ENCODE data around the gene PER2.

The PER2 gene

DNA sequence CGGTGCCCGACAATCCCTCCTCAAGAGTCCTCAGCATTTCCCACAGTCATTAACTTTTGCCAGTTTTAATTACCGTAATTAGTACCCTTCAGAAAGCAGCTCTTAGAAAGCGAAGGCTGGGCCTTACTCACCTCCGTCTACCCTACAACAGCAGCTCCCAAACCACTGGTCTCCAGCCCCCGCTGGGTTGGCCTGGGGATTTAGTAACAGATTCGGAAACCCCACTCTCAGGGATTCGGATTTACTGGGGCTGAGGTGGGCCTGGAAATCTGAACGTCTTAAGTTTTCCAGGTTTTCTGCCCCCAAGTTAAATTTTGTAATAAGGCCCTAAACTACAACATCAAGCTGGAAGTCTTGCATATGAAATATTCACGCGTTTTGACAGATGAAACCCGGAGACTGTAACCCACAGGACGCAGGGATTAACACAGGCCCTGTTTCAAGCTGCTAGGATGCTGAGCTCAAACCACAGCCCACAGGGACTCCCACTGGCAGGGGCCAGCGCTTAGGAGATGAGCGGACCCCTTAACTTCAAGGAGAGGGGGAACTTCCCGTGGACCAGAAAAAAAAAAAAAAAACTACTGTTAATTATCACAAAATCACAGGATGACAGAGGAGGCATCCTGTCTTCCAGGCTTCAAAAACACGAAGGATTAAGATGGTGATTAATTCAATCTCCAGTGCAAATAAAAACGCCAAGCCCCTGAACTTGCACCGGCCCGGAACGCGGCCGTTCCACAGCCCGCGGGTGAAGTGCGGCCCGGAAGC, 85.9 kb downstream of the PER2 start:
- Mint-ChIP-seq H3K9me3 (no peaks in the 10 kb centered on the region), H3K27me3 (ENCODE audit: low read depth) (no peaks in the 10 kb centered on the region), H3K4me1 (peaks cover 30% of the 10 kb centered on the region), H3K4me3 (peak overlapping the region; percentile 89 to 97 (median 96)), H3K27ac (peak overlapping the region; percentile 90 to 97 (median 91)), H3K36me3 (ENCODE audit: low read depth) (peaks cover 4% of the 10 kb centered on the region)
- TF ChIP-seq, protein P1, sequence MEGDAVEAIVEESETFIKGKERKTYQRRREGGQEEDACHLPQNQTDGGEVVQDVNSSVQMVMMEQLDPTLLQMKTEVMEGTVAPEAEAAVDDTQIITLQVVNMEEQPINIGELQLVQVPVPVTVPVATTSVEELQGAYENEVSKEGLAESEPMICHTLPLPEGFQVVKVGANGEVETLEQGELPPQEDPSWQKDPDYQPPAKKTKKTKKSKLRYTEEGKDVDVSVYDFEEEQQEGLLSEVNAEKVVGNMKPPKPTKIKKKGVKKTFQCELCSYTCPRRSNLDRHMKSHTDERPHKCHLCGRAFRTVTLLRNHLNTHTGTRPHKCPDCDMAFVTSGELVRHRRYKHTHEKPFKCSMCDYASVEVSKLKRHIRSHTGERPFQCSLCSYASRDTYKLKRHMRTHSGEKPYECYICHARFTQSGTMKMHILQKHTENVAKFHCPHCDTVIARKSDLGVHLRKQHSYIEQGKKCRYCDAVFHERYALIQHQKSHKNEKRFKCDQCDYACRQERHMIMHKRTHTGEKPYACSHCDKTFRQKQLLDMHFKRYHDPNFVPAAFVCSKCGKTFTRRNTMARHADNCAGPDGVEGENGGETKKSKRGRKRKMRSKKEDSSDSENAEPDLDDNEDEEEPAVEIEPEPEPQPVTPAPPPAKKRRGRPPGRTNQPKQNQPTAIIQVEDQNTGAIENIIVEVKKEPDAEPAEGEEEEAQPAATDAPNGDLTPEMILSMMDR (IDR thresholded peaks at IDR 0.05; ENCODE audit: unreplicated experiment in 3 of 3) = no peak

Measured in nephron (organoid).